ENCODE measurements around the gene GABARAP.

GABARAP gene

DNA sequence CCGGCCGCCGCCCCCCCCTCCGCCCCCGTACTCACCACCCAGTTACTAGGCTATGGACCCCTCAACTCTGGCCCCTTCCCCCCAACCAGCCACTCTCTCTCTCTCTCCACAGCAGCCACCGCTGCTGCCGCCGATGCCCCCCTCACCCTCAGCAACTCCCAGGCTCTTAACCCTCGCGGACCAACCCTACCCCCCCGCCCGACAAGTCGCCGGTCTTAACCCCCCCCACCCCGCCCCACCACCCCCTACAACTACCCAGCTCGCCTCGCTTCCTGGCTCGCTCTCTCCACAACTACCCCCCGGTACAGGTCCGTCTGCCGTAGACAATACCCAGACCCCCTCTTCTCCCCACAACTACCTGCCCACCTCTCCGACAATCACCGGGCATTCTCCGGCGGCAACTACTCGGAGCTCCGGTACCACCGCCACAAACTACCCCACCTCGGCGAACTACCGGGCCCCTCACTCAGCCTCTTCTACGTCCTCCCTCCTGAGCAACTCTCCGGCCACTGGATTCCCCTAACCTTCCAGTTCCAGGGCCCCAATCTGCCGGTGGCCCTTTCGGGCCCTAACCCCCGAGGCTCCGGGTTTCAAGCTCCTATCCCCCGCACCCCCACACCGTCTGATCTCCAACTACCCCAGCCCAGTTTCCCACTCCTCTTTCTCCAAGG, 3.7 kb downstream of the GABARAP start:
- peak; percentile 64 for DNase-seq (ENCODE audit: low read depth)
- H3K4me3 ChIP-seq (ENCODE audit: low read depth, low read length) = peak overlapping the region; percentile 70
- TF ChIP-seq, protein P1, sequence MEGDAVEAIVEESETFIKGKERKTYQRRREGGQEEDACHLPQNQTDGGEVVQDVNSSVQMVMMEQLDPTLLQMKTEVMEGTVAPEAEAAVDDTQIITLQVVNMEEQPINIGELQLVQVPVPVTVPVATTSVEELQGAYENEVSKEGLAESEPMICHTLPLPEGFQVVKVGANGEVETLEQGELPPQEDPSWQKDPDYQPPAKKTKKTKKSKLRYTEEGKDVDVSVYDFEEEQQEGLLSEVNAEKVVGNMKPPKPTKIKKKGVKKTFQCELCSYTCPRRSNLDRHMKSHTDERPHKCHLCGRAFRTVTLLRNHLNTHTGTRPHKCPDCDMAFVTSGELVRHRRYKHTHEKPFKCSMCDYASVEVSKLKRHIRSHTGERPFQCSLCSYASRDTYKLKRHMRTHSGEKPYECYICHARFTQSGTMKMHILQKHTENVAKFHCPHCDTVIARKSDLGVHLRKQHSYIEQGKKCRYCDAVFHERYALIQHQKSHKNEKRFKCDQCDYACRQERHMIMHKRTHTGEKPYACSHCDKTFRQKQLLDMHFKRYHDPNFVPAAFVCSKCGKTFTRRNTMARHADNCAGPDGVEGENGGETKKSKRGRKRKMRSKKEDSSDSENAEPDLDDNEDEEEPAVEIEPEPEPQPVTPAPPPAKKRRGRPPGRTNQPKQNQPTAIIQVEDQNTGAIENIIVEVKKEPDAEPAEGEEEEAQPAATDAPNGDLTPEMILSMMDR (IDR thresholded peaks at IDR 0.05; ENCODE audit: insufficient read depth, low read depth, low read length, missing control alignments) = no peak

DNA sequence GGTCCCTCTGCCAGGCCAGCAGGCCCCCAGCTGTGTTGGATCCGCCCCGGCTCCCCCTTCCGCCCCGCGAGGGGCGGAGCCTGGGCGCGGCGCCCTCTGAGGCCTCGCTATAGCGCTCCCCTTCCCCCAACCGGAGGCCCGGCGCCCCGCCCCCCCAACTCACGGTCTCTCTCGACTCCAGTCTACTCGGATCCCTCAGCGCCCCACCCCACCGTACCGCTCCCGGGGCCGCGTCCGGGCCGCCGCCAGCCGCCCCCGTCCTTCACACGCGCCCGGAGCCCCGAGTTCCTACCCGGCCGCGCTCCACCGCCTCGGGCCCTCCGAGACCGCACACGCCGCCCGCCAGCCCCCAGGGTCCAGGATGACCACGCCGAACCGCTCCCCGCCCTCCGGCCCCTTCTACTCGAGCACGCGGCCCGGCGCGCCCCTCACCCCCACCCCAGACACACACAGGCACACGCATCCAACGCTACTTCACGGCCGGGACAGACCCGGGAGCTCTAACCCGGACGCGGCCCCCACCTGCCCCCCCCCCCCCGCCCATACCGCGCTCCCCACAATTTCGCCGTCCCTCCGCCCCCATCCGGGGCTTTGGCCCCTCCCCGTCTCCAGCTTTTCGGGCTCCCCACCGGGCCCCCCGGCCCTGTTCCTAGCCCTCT, 4.4 kb downstream of the GABARAP start:
- peak overlapping the region; percentile 70 for H3K4me3 ChIP-seq (ENCODE audit: low read depth, low read length)
- peak; percentile 85 for DNase-seq (ENCODE audit: low read depth)
- TF ChIP-seq, protein P1 (IDR thresholded peaks at IDR 0.05; ENCODE audit: insufficient read depth, low read depth, low read length, missing control alignments) = no peak

- TF ChIP-seq, protein P1 (IDR thresholded peaks at IDR 0.05; ENCODE audit: insufficient read depth, low read depth, low read length, missing control alignments) = no peak
- H3K4me3 ChIP-seq (ENCODE audit: low read depth, low read length) = peak overlapping the region; percentile 70
- DNase-seq (ENCODE audit: low read depth) = no peak
These were observed 4.9 kb downstream of the GABARAP start for GRCh38 chr17:7237266-7237760.

DNA sequence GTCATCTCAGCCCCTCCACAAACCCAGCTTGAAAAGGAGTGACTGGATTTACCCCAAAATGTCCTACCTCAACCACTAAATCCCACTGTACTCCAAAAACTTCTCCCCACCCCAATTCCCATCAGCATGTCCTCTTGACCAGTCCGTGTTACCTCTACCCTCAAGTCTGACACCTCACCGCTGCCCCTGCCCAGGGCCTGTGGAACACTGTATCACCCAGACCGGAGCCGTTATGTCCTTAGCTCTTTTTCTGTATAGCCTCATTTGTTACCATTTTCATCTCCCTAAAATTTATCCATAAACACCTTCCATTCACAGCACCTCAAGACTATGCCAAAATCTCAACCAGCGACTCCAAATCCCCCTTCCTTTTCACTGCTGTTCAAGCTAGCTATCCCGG, 5.4 kb downstream of the GABARAP start:
- TF ChIP-seq, protein P1 (IDR thresholded peaks at IDR 0.05; ENCODE audit: insufficient read depth, low read depth, low read length, missing control alignments) = no peak
- H3K4me3 ChIP-seq (ENCODE audit: low read depth, low read length) = no peak overlapping the region
- no peak for DNase-seq (ENCODE audit: low read depth)

GRCh38 chr17:7235693-7236665, 6.3 kb downstream of the GABARAP start:
- TF ChIP-seq, protein P1 (IDR thresholded peaks at IDR 0.05; ENCODE audit: insufficient read depth, low read depth, low read length, missing control alignments) = no peak
- no peak for DNase-seq (ENCODE audit: low read depth)
- no peak overlapping the region for H3K4me3 ChIP-seq (ENCODE audit: low read depth, low read length)

GRCh38 chr17:7234083-7234951, 7.9 kb downstream of the GABARAP start, which contains the start of gene DVL2:
DVL2 (minus strand) TSS chr17:7234517; CDS start chr17:7234262, 255 bp downstream.
- peak within 1 kb of the TSS; percentile 96 for H3K4me3 ChIP-seq (ENCODE audit: low read depth, low read length)
- peak; percentile 97 for DNase-seq (ENCODE audit: low read depth)
- TF ChIP-seq, protein P1 (IDR thresholded peaks at IDR 0.05; ENCODE audit: insufficient read depth, low read depth, low read length, missing control alignments) = no peak
